Endometrial microvascular endothelial cells (primary cell): ENCODE measurements around the gene HBS1L. TPM values are rescaled to one million over a fixed set of nuclear protein-coding genes. Genes with fewer than 3 reads are reported as not detected.

Experiments used
- in situ Hi-C: cut with HindIII; loops from 2 replicates; pipeline ENCODE4 v1.10.0; 2017; ENCODE audit warnings: low sequenced_read_pairs, low pct_unique_long_range_greater_than_20kb; ENCODE audit errors: inconsistent ontology term
- total RNA-seq: library from RNA; depleted of rRNA; stranded (reverse); fragments of >200 nt; gene quantifications from one replicate; pipeline ENCODE4 v1.2.3, GENCODE V29; 2015; ENCODE audit errors: inconsistent ontology term

The HBS1L gene
- total RNA-seq, 1 donor from 2014 or later: 86.8 TPM

DNA sequence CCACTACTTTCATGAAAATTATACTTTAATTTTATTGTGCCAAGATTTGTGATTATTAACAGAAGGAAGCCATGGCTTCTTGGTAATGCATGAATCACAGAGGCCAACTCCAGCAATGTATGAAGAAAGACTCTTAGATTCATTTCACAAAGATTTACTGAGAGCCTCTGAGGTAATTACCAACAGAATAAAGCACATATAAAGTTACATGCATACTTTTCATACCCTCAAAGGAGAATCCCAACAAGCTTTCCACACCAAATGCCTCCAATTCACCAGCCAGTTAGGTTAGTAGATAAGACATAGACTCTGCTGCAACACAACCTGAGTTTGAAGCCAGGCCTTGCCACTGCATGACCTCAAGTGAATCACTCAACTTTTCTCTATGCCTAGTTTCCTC is 41.9 kb downstream of the HBS1L start:
- in situ Hi-C loops: no loop called here

DNA sequence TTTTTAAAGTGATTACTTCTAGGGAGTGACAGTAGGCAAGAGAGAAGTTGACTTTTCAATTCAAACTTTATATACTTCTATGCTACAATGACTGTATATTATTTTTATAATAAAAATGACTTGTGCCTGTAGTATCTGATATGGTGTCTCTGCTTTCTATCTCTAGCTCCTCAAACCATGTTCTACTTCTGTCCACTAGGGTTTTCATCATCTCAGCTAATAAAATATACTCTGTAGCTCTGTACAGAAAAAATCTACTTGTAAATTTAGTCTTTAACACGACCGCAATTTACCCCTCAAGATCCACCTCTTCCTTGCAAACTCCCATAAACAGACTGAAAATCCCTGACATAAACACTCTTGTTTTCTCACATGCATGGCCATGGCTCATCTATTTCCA is 42.3 kb downstream of the HBS1L start:
- in situ Hi-C loops: no loop called here

DNA sequence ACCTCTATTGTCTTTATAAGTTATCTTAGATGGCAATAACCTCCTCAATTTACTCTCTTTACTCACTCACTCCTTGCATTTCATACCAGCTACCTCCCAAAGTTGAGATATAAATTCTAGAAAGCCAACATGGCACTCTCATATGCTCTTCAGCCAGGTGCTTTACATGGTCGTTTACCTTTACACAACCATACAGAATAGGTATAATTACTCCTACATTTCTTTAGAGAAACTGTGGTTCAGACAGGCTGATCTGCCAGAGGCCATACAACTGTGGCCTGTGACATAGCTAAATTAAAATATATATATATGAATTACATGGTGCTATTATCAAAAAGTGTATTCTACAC is 45.7 kb downstream of the HBS1L start:
- in situ Hi-C loops: no loop called here

DNA sequence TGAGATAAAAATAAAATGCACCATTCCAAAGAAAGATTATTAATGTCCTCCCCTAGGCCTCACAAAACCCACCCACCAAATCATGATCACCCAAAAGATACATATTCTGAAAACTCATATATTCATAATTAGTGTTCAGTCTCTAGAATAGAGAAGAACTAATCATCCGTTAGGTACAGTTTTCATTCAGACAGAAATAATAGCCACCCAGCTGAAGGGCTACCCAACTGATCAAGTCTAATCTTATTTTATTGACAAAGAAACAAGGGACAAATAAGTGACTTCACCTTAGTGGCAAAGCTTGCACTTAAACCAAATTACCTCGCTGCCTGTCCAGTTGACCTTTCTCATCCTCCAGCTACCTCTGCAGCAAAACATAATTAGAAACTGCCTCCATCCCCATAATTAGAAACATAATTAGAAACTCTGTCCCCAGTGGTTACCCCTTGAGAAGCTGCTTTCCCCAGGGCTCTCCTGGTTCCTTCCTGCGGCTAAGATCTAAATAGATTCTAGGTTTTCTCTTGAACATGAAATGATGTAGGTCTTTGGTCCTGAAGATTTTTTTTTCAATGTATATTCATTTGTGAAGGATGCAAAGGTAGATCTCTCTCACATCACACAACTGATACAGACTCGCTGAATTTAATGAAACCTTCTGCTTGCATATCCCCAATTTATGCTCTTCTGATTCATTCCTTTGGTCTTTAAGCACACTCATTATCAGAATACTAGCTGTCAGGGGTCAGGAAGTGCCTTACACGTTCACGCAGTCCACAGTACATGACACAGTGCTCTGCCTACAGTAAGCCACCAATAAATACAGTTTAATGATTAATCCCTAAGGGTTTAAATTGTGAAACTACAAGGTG is 46.3 kb downstream of the HBS1L start:
- in situ Hi-C loops: no loop called here

DNA sequence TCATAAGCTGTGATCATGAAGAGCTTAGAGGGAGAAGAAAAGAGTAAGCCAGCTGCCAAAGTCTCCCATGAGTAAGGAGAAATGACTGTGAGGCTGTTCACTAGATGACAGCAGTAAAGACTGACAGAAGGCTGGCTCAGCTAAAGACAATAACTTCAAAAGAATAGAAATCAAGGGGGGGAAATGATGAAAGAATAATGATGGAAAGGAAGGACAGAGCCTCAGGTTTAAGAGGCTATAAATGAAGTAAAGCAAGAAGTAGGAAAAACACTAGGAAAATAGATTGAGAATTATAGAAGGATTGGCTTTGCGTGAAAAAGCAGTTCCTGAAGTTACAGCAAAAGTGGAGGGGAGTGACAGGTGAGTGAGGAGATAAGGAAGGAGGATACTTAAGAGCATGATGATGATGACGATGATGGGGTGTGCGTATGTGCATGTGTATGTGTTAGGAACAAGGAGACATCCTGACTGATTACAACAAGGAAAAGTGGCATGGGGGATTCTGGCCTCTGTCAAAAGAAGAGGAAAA is 48.2 kb downstream of the HBS1L start:
- in situ Hi-C loops: no loop called here

DNA sequence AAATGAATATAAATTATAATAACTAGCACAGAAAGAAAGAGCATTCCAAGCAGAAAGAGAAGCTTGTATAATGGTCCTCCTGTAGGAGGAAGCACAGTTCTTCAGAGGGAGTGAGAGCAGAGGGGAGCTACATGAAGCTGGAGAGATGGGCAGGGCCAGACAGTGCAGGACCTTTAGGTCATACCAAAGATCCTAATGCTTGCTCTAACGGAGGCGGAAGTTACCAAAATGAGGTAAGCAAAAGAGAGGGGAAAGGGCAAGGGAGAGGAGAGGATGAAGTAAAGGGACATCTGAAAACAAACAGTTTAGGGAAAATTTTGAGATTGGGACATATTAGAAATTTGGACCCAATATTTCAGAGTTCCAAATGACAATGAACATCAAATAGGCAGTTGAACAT is 50.2 kb downstream of the HBS1L start:
- in situ Hi-C loops: no loop called here

DNA sequence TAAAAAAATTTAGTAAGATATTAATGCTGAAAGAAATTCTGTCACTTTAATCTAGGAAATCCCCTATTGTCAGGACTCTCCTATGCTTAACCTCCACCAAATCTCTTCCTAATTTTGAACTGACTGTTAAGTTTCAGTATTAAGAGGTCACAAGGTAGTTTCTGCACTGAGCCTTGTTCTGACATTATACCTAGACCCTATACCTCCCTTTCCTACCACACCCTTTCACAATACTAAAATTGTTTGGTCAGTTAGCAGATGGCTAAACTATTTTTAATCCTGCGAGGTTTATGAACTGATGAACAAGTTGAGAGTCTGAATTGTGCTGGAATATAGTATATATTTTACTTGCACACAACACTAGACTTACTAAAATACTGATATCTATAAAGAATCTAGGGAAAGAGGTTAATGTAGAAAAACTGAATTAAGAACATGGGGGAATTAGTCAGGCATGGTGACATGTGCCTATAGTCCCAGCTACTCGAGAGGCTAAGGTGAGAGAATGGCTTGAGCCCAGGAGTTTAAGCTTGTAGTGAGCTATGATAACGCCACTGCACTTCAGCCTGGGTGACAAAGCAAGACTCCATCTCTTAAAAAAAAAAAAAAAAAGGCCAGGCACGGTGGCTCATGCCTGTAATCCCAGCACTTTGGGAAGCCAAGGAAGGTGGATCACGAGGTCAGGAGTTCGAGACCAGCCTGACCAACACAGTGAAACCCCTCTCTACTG is 51.5 kb downstream of the HBS1L start:
- in situ Hi-C loops: no loop called here

DNA sequence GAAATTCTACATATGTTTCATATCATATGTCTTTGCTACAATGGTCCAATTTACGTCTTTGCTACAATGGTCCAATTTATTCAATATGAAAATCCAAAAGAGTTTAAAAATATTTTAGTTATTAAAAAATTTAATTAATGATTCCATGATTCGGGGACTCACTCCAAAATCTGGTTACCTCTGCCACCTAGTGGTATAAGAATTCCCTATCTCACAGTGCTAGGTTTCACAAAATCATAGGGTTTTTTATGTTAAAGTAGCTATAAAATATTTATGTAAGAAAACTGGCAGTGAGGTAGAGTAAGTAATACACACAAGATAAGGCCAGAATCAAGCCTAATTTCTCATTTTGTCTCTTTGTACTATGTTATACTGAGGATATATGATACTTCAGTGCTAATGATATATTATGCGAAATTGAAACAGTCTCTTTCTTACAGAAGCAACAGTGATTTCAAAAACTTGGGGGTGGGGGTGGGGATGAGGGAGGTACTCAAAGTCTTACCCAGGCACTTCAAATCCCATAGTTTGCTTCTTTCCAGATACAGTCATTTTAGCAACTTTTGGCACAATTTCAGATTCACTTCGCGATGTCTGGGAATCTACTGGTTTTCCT is 52.3 kb downstream of the HBS1L start:
- in situ Hi-C loops: no loop called here

DNA sequence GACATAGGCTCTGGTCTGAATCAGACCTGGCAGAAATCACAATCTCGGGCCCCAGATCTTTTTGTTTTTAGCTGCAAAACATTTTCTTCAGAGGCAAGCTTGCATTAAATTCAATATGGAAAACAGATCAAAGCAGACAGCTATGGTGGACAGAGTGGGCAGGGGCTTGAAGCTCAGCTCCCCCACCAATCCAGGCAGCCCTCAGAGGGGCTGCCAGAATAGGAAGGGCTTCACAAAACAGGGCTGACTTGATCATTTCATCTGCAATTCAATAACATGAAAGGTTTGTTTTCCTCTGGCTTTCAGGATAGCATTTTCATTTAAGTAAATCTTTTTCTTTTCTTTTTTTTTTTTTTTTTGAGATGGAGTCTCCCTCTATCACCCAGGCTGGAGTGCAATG is 55.5 kb downstream of the HBS1L start:
- in situ Hi-C loops: no loop called here

DNA sequence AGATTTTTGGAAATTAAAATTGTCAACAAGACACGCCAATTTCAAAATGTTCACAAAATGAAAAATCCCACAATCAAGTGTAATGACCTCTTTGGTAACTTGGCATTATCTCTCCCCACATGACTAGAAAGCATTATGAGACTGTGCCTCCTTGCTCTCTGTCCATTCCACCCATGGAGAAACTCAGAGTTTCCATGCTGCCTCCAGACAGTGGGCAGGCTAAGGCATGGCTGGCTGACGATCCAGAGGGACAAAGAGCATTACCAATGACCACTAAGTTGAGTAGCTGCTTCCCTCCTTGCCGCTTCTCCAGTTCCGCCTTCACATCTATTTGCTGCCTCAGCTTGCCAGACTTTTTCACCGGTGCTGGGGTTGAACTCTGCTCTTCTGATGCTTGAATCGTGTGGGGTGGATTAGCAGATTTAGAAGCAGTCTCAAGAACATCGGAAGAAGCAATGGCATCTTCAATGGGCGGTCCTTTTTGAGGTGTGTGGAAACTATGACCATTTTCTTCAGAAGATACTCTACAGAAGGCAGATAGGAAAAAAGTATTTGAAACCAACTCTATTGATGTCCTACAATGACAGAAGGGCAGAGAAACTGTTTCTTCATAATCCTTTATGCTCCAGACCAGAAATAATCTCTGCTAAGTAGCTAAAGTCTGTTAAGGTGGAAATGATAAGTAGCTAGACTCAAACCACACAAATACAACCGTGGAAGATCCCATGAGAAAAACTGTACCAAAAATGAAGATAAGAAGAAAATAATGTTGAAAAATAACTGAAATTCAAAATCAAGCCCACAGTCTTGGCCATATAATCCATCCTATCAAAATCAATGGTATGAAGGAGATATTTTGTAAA is 57.3 kb downstream of the HBS1L start:
- in situ Hi-C loops: no loop called here

DNA sequence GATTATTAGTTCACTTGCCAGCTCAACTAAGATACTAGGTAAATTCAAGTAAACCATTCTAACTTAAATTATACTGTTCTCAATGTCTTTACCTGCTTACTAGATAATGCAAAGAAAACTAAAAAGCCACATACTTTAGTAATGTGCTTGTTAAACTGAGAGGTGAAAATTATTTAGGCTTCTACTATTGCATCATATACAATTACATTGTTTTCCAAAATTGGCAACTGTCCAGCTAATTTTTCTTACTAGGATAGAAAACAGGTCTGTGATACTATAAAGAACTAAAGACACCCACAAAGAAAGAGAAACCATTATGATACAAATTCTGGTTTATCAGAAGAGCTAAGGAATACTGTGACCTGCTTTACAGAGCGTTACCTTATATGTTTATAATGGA is 59.1 kb downstream of the HBS1L start:
- in situ Hi-C loops: no loop called here

GRCh38 chr6:134994431-134994830 is 60.2 kb downstream of the HBS1L start:
- in situ Hi-C loops: no loop called here

DNA sequence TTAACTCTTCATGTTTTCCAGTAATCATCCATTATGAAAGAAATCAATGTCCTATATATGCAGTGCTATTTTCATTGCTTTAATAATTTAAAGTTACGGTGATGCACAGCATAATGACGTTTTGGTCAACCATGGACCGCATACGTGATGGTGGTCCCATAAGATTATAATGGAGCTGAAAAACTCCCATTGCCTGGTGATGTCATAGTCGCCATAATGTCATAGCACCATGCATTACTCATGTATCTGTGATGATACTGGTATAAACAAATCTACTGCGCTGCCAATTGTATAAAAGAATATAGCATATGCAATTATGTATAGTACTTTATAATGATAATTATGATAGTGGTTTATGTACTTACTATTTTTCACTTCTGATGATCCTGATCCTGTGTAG is 62.5 kb downstream of the HBS1L start:
- in situ Hi-C loops: no loop called here

- in situ Hi-C loops: no loop called here
Observed at GRCh38 chr6:134990262-134990661, 64.4 kb downstream of the HBS1L start.

GRCh38 chr6:134984821-134985220 is 69.8 kb downstream of the HBS1L start:
- in situ Hi-C loops: no loop called here

DNA sequence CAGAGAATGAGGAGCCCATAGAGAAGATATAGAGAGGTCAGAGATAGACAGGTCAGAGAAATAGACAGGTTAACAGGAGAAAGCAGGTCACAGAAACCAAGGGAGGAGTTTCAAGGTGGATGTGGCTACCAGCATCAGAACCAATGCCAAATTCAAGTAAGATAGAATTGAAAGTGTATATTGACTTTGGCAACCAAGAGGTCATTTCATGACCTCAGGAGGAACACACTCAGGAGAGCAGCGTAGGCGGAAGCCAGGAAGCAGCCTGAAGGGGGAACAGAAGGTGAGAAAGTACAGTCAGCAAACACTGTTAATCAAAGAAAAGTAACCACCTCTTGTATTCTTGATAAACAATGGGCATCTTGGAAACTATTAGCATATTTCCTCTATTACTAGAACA is 70.8 kb downstream of the HBS1L start:
- in situ Hi-C loops: no loop called here

GRCh38 chr6:134982161-134982560 is 72.5 kb downstream of the HBS1L start:
- in situ Hi-C loops: no loop called here

- in situ Hi-C loops: no loop called here
Observed at GRCh38 chr6:134980846-134981245, 73.8 kb downstream of the HBS1L start.

- in situ Hi-C loops: no loop called here
Observed at GRCh38 chr6:134979142-134979541, 75.5 kb downstream of the HBS1L start.
